HTERT RPE-1 (cell line): ENCODE data around the gene ATP2B3.

Source experiments
- in situ Hi-C: fragments of 300-500 bp; cut with MboI; formaldehyde crosslinking; loops from 4 replicates; pipeline ENCODE4 v1.14.3; 2020; ENCODE audit warnings: low sequenced_read_pairs

Gene ATP2B3

GRCh38 chrX:153609917-153610835 lies 92.7 kb downstream of the ATP2B3 start:
- in situ Hi-C loops: no loop called here

DNA sequence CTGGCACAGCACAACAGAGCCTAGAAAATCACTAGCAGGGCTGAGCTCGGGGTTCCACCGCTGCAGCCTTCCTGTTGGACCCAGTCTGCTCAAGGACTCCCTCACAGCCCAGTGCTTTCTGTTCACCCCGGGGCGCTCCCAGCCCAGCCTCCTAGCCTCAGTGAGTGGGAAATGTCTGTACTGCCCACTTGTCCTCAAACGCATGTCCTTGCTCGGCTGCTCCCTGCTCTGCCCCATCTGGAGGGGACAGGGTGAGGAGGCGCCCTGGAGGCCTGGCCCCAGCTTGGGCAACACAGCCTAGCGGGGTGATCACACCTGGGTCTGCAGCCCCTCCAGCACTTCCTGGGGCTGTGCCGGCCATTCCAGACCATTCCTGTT lies 93.4 kb downstream of the ATP2B3 start:
- in situ Hi-C loops: no loop called here

DNA sequence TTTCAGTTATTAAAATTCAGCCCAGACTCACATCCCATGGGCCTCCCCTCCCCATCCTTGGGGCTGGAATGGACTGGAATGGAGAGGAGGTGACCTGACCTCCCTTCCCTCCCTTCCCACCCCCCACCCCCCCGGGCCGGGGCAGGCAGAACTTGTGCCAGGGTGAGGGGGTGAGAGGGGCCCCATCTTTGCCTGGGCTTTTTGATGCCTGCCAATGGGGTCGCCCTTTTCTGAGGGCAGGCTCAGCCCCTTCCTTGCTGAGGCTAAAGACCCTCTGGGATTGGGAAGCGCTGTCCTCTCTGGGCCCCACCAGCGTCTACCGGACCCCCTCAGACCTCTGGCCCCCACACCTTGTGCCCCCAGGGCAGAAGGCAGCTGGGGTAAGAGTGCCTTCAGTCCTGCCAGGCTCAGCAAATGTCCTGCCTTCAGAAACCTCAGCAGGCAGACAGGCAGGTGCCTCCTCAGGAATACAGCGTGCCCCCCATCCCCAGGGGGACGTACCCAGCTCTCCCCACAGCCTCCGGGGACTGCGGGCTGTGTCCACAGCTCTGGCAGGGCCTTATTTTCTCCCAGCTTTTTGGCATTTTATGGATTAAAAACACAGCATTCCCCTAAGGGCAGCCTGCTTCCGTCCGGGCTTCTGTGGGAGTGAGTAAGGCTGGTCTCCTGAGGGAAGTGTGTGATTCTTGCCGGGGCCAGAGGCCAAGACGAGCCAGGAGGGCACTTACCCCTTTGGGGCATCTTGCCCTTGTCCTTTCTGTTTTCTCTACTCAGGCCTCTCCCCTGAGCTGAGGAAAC lies 94.1 kb downstream of the ATP2B3 start:
- in situ Hi-C loops: no loop called here

- in situ Hi-C loops: no loop called here
Measured at GRCh38 chrX:153612413-153612812, 95.0 kb downstream of the ATP2B3 start.

DNA sequence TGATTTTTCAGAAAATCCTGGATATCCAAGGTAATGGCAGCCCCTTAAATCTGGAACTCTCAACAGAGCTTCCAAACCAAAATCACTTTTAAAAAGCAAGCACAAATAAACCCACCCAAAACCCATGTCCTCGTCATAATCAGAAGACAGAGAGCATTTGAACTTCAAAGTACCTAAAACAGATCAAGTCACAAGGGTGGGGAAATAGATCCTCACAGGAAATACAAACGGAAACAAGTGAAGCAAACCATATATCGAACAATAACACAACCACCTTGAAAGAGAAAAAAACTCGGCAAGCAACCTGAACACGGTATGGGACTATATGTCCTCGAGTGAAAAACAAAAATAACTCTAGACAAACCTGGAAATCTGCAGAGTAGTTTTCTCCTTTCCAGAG lies 97.4 kb downstream of the ATP2B3 start:
- in situ Hi-C loops: no loop called here

DNA sequence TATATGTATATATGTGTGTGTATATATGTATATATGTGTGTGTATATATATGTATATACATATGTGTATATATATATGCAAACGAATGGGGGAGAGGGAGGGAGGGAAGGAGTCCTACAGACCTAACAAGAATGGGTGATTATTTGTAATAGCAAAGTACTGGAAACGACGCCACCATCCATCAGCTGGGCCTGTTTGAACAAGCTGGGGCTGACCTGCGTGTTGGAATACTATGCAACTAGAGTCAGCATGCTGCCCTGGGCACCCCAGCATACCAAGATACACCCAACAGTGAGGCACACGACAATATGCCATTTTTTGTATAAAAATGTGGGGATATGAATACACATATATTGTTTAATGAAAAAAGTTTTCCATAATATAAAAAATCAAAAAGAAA lies 103.1 kb downstream of the ATP2B3 start:
- in situ Hi-C loops: no loop called here

GRCh38 chrX:153621949-153622598 lies 104.6 kb downstream of the ATP2B3 start:
- in situ Hi-C loops: no loop called here

GRCh38 chrX:153622661-153623309 lies 105.3 kb downstream of the ATP2B3 start:
- in situ Hi-C loops: no loop called here

DNA sequence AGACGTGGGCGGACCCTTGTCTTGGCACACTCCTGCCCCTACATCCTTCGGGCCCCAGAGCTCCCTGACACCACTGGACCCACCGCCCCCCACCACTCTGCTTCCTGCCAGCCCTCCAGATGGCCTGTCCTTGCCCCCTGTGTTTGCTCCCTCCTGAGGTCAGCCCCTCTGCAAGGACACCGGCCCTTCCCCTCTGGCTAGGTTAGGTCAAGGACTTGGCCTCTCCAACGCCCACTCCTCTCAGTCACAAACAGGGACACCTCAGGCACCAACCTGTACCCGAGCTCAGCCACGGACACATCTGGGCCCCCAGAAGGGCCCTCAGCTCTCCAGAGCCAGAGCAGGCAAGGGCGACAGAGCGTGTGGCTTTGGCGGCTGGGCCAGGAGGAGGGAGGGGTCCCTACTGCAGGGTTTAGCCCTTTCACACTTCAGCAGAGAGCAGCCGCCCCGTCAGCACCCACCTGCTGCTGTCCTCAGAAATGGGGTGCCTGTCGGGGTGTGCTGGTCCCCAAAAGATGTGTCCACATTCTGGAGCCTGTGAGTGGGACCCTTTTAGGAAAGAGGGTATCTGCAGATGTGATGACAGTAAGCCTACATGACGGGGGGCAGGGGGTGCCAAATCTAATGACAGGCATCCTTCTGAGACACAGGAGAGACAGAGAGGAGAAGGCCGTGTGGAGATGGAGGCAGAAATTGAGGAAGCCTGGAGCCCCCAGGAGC lies 106.0 kb downstream of the ATP2B3 start:
- in situ Hi-C loops: no loop called here

DNA sequence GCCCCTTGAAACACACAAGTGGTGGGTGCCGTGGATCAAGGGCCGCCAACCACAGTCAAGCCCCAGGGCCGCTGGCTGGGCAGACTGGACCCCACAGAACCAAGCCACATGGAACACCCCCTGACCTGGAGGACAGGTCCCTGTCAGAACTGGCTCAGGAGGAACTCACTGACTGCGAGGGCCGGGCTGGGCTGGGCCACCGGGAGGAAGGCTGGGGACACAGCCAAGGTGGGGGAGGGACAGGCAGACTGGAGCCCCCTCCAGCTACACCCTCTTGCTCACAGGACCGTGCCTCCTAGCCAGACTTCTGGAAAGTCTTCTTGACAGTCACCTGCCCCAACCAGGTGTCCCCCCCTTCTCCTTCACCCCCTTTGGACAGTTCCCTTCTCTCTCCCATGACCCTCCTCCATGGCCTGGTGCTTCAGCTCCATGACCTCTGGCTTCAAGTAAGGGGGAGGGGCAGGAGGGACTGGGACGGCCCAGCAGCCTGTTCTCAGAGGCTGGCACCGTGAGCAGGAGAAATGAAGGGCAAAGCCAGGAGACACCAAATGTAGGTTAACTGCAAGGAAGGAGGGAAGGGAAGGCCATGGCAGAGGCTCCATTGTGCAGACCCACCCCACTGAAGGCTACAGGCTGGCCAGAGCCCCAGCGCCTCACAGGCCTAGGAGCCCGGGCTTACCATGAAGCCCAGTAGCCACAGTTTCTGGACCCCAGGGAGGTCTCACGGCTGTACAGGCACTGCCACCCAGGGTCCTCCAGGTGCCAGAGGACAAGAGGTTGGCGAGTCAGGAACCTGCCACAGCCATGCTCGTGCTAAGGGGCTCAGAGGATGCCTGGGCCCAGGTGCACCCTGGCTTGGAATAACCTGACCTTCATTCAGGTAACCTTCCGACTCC lies 107.0 kb downstream of the ATP2B3 start:
- in situ Hi-C loops: no loop called here

DNA sequence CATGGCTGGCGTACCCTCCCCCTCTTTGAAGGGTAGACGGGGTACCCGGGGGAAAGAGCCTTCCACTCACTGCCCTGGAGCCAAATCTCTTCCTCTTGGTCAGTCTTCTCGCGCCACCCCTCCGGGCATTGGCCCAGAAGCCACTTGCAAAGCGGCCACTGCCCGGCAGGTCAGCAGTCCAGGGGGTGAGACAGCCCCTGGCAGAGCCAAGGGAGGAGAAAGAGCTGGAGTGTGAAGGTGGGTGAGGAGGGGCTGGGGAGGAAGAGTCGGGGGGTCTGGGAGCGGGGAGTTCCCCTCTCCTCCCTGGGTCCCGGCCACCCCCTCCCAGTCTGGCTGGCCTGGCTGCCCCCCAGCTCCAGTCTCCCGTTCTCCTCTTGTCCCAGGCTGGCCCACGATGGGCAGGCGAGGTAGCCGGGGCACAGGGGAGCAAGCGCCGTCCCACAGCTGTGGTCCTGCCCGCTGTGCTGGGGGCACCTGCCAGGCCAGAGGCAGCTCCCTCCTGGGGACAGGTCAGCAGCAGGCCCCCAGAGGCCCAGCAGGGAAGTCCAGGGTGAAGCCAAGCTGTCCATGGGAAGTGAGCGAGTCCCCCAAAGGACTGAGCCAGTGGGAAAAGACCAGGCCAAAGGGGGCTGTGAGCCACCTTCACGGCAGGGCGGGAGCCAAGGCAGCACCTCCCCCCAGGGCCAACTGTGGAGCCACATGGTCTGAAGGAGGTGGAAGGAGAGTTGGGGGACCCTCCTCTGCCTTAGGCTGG lies 108.0 kb downstream of the ATP2B3 start:
- in situ Hi-C loops: no loop called here

- in situ Hi-C loops: no loop called here
Measured at GRCh38 chrX:153626025-153626633, 108.7 kb downstream of the ATP2B3 start.

GRCh38 chrX:153626863-153627674 lies 109.6 kb downstream of the ATP2B3 start:
- in situ Hi-C loops: no loop called here

GRCh38 chrX:153627675-153628111 lies 110.3 kb downstream of the ATP2B3 start:
- in situ Hi-C loops: no loop called here

GRCh38 chrX:153628129-153628528 lies 110.7 kb downstream of the ATP2B3 start:
- in situ Hi-C loops: no loop called here

DNA sequence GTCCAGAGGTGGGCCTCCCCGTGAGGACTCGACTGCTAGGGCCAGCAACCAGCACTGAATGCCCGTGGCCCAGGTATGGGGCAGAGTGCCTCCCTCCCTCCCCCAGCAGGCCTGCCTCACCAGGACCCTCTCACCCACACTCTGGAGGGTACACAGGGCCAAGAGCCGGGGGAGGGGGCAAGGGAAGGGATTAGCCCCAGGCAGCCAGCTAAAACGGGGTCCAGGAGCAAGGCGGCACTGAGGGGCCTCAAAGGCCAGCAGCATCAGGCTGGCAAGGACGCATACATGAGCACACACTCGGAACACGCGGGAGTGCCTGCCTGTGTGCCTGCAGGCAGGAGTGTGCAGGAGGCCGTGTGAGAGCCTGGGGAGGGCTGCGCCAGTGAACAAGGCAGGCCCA lies 111.2 kb downstream of the ATP2B3 start:
- in situ Hi-C loops: no loop called here

DNA sequence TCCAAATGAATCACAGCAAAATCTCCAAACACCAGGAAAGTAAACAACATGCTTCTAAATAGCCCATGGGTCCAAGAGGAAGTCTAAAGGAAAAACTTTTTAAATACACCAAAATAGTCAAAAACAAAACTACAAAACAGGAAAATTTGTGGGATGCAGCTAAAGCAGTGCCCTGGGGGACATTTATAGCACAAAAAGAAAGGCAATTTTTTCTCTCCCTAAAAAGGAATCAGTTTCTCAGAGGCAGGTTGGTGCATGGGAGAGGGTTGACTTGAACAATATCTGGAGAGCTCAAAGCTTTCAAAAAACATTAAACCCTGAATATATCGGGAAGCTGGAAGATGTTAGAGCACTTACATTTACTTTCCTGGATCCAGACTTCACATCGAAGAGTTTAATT lies 113.9 kb downstream of the ATP2B3 start:
- in situ Hi-C loops: no loop called here
